AG04449 (cell line): ENCODE results near the gene PIWIL4.

ENCODE experiments used
- CTCF ChIA-PET: fragments of 350-600 bp; formaldehyde crosslinking; extraction: SDS; loops from one replicate; lab custom pipeline; 2021; ENCODE audit warnings: antibody characterized with exemption; lab: Yijun Ruan, JAX
- POLR2A ChIA-PET: fragments of 400-600, 350-600 bp; formaldehyde crosslinking; extraction: SDS; loops from one replicate; lab custom pipeline; 2020; ENCODE audit warnings: antibody characterized with exemption, inconsistent platforms; lab: Yijun Ruan, JAX
- DNase-seq: peaks from one replicate; pipeline ENCODE4 v3.0.0-alpha.2; 2010; ENCODE audit warnings: low read depth, low spot score
- H3K4me3 ChIP-seq: 2 replicates; pipeline ENCODE4 v1.5.1; 2011; ENCODE audit warnings: low read depth, mild to moderate bottlenecking, control low read depth, low read length
- TF ChIP-seq, protein P1 (sequence below): IDR thresholded peaks from one replicate; pipeline ENCODE4 v1.5.1; 2011; ENCODE audit warnings: mild to moderate bottlenecking, moderate library complexity, low read length, control low read depth, inconsistent platforms; ENCODE audit not compliant: insufficient read depth; ENCODE audit errors: missing control alignments

Gene PIWIL4

DNA sequence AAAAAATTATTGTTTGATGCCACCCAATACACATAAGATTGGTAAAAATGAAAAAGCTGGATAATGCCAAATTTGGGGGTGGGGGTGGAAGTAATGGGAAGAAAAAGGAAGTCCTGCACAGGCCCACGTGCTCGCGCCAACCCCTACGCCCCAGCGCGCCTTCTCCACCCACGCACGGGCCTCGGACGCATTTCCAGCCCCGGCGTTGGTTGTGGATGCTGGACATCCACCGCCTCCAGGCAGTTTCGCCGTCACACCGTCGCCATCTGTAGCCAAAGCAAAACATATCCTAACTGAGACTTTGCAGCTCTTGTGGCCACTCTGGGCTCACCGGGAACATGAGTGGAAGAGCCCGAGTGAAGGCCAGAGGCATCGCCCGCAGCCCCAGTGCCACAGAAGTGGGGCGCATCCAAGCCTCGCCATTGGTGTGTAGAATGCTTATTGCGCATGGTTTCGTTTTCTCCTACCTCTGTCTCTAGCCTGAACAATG is at the start of gene PIWIL4:
PIWIL4 (plus strand) TSS at position 188 of the 490 bp plus-strand sequence; CDS start at position 339, 151 bp downstream.
- ChIA-PET CTCF (interaction anchor here (1.4 kb wide), 1 partner anchor 46 kb away, joined by 4 read pairs; no protein-coding TSS in a partner anchor), POLR2A (no interaction called here)
- DNase-seq, result no peak
- TF ChIP-seq, protein P1, sequence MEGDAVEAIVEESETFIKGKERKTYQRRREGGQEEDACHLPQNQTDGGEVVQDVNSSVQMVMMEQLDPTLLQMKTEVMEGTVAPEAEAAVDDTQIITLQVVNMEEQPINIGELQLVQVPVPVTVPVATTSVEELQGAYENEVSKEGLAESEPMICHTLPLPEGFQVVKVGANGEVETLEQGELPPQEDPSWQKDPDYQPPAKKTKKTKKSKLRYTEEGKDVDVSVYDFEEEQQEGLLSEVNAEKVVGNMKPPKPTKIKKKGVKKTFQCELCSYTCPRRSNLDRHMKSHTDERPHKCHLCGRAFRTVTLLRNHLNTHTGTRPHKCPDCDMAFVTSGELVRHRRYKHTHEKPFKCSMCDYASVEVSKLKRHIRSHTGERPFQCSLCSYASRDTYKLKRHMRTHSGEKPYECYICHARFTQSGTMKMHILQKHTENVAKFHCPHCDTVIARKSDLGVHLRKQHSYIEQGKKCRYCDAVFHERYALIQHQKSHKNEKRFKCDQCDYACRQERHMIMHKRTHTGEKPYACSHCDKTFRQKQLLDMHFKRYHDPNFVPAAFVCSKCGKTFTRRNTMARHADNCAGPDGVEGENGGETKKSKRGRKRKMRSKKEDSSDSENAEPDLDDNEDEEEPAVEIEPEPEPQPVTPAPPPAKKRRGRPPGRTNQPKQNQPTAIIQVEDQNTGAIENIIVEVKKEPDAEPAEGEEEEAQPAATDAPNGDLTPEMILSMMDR, result no peak
- no peak within 1 kb of the TSS for H3K4me3 ChIP-seq

GRCh38 chr11:94518300-94518699 is 48.9 kb upstream of the PIWIL4 start:
- no peak overlapping the region for H3K4me3 ChIP-seq
- DNase-seq, result no peak
- CTCF ChIA-PET, result interaction anchor here (0.9 to 13.7 kb wide), 15 partner anchors 10 to 623 kb away, joined by 3 to 270 read pairs (median 8); no protein-coding TSS in a partner anchor
- TF ChIP-seq, protein P1, result no peak
- POLR2A ChIA-PET, result no interaction called here

DNA sequence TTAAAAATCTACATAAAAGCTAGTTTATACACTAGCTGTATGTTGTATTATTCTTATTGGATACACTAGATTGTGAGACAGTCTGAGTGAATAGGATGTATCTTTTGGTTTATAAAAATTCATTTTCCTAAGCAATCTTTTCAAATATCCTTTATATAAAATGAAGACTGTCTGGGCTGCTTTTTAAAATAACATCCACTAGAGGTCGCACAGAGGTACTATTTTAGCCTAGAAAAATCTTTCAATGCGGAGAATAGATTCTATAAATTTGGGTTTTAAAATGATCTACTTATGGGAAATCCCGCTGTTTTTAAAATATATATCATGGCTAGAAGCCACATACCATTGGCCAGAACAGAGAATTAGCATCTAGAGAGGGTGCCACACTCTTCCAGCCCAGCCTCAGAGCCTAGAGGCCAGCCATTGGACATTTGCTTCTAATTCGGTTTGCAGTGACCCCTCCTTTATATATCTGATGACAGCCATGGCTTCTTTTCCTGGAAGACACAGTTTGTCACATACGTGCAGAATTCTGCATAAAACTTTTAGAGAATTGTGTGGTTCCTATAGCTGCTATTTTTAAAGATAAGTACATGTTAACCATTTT is 47.6 kb upstream of the PIWIL4 start:
- H3K4me3 ChIP-seq, result no peak overlapping the region
- CTCF ChIA-PET, result interaction anchor here (0.6 to 13.7 kb wide), 33 partner anchors 8 to 624 kb away, joined by 3 to 270 read pairs (median 6); partner anchors contain the start of genes C11orf97 and FUT4
- POLR2A ChIA-PET, result no interaction called here
- DNase-seq, result no peak
- TF ChIP-seq, protein P1, result peak; percentile 10

DNA sequence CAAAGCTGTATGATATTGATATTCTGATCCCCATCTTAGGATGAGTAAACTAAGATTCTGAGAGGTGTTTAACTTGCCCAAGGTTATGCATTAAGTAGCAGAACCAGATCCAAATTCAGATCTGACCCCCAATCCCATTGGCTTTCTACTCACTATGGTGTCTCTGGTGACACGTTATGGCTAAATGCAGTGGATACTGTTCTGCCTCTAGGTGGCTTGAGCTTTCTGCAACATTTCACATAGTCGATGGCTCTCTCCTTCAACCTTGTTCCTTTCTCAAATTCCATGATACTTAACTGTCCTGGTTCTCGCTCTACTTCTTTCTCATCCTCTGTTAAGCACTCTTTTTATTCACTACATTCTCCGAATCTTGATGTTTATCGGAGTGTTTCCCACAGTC is 45.5 kb upstream of the PIWIL4 start:
- ChIA-PET POLR2A (interaction anchor here (0.7 kb wide), 1 partner anchor 1679 kb away, joined by 3 read pairs; no protein-coding TSS in a partner anchor), CTCF (interaction anchor here (0.7 to 13.7 kb wide), 22 partner anchors 10 to 626 kb away, joined by 3 to 270 read pairs (median 7); partner anchors contain the start of gene C11orf97)
- H3K4me3 ChIP-seq, result no peak overlapping the region
- no peak for DNase-seq
- TF ChIP-seq, protein P1, result peak; percentile 62

GRCh38 chr11:94524341-94524740 is 42.8 kb upstream of the PIWIL4 start:
- TF ChIP-seq, protein P1, result no peak
- CTCF ChIA-PET, result interaction anchor here (0.7 to 13.7 kb wide), 7 partner anchors 19 to 80 kb away, joined by 3 to 270 read pairs (median 5); no protein-coding TSS in a partner anchor
- POLR2A ChIA-PET, result no interaction called here
- H3K4me3 ChIP-seq, result no peak overlapping the region
- DNase-seq, result no peak

DNA sequence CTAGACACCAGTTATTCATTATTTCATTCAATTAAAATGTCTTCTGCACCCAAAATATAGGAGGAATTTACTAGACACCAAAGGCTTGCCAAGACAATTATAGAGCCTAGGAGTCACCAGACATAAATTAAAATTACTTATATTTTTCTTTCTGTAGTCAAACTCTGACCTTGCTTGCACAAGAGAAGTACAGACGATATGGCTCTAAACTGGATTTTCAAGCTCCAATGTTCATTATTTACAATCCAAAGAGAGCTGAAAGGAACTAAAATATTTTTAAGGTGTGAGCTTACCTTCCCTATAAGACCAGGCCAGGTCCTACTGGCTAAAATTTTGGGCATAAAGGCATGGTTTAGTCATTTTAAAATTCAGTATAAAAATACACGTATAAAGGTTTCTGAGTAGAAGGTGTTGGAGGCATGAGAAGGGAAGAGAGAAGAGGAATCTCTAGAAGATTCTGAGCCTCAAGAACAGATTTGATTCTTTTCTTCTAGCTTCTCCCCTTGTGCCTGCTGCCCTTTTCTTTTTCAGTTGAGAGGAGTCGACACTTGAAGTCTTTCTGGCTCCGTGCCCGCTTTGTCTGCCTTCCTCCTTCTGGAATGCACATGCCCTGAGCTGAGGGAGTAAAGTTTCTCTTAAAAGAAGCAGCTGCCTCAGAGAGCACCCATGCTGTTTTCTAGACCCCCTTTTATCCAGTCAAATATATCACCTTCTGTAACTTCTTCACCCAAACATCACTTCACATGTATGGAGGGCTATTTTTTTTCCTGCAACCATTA is 41.4 kb upstream of the PIWIL4 start:
- no peak for DNase-seq
- CTCF ChIA-PET, result interaction anchor here (0.9 to 13.7 kb wide), 8 partner anchors 9 to 79 kb away, joined by 3 to 270 read pairs (median 5); partner anchors contain the start of gene C11orf97
- H3K4me3 ChIP-seq, result no peak overlapping the region
- POLR2A ChIA-PET, result no interaction called here
- TF ChIP-seq, protein P1, result no peak
